ENCODE data around the gene MIB2. TPM values are rescaled to one million over a fixed set of nuclear protein-coding genes. Genes with fewer than 3 reads are reported as not detected.

The MIB2 gene
- 8.4 to 19.3 TPM (median 17.3 TPM) in 5 replicates for total RNA-seq (2022; extraction: Qiagen RNA extraction; ENCODE audit: low read depth)

DNA sequence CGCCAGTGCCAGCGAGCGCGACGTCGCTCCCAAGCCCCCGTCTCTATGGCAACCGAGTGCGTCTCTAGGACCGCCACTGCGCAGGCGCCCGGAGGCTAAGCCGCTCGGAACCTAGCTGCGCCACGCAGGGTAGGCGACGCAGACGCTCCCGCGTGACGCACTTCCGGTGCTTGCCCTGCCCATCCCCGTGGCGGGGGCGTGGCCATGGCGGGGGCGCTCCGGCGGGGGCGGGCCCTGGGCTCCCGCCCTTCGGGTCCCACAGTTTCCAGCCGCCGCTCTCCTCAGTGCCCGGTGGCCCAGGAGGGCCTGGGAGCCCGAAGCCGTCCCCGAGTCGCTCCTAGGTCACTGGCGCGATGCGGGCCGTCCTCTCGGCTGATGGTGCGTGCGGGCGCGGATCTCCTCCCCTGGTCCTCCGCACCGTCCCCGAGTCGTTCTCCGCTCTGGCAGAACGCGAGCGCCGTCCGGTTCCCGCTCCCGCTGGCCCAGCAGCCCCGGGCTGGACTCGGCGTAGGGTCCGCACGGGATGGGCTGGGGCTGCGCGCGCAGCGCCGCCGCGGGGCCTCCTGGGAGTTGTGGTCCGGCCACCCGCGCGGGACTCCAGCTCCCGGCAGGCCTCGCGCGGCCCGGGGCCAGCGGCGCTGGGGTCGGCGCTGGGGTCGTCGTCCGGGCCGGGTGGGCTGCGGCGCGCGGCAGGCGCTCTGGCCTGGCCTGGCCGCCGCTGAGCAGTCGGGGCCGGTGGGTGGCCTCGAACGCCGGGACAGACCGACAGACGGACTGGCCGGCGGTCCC, at the start of gene MIB2:
Gene MIB2, plus strand, starts transcription at position 245 of the 789 bp plus-strand sequence. CDS start 7,953 bp downstream, outside the sequence.

DNA sequence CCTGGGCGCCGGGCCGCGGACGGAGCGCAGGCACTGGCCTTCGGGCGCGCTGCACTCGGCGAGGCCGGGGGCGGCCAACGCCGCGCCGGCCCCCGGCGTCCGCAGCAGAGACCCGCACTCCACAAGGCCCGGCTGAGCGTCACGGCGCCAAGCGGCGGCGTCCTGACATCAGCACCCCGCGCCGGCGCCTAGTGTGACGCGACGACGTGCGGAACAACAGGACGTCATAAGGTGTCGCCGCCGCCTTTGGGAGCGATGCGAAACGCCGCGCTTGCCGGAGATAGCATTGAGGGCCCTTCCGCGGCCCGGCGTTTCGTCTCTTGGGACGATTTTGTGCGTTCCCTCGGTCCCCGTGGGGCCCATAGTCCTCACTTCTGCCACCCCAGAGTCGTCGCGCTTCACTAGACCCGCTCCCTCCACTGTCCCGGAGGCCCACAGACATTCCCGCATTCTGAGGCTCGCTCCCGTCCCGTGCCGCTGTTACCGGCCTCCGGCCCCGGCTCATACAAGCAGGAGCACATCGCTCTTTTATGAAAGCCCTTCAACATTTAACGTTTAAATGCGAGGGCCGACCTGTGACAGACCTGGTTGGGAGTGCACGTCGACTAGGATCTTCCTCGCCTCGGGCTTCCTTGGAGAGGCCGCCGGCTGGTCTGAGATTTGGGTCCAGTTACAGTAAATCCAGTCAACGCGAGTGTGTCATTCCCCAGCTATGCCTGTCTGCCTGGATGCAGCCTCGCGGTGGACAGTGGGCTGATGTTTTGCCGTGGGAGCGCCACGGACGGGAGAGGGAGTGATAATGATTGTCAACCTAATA, 40.4 kb upstream of the MIB2 start, which contains the start of gene SSU72:
Gene SSU72, minus strand, starts transcription at position 143 of the 817 bp plus-strand sequence. CDS start 306 bp downstream, outside the sequence.

DNA sequence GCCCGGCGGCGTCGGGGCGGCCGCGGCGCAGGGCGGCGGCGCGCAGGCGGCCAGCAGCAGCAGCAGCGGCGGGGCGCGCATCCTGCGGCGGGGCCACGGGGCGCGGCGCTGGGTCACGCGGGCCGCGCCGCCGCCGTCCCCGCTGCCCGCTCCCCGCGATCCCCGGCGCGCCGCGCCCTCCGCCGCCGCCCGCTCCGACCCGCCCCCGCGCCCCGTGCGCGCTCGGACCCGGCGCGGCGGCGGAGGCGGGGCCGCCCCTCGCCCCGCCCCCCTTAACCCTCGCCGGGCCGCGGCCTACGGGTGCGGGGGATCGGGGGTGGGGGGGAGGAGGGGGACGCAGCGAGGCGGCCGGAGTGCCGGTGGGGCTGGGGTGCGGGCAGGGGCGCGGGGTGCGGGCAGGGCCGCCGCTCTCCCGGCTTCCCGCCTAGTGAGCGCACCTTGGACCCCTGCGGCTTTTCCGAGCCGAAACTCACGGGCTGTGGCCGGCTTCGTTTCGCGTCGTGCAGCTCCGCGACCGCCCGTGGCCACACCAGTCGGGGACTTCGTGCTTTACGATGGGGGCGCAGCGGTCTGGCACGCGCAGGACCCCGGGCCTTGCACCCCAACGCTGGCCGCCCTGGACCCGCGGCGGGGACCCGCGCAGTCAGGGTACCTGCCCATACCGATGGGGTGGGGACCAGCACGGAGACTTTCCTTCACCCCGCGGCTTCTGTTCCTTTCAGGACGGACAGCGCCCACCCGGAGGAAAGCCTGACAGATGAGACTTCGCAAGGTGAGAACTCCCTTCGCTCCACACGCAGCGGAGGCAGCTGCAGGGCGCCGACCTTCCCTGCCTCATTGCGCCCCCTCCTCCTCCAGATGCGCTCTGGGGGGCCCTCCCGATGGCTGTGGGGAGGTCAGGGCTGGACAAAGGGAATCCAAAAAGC, 15.1 kb upstream of the MIB2 start, which contains the start of gene FNDC10:
Gene FNDC10, minus strand, starts transcription at position 201 of the 926 bp plus-strand sequence. Its CDS starts 120 bp downstream, at position 81.

DNA sequence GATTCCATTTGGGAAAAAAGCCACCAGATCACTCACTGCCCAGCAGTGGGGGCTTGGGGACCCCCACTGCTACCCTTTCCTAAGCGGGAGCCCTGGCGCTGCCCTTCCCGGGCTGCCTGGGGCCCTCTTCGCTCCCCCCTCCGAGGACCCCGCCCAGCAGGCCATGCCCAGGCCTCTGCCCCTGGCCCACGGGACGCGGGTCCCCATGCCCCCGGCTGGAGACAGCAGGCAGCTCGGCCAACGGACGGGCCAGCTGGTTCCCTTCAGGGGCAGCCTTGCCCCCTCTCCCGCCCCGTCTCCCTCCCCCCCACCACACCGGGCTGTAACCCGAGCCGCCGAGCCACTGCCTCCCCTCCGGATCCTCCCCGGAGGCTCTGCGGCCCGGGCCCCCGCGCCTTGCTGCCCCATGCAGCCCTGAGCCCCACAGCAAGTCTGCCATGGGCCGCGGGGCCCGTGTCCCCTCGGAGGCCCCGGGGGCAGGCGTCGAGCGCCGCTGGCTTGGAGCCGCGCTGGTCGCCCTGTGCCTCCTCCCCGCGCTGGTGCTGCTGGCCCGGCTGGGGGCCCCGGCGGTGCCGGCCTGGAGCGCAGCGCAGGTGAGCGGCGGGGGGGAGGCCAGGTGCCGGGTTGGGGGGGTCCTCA, 16.6 kb downstream of the MIB2 start, which contains the start of gene MMP23B:
Gene MMP23B, plus strand, starts transcription at position 392 of the 639 bp plus-strand sequence. Its CDS starts 46 bp downstream, at position 438.

GRCh38 chr1:1658583-1659549, 43.6 kb downstream of the MIB2 start, which contains the start of gene CDK11B:
Gene CDK11B (minus strand): TSS chr1:1659004. CDS start chr1:1657485, 1,519 bp downstream.

Other genes starting within 250 kb of the MIB2 start
- 110 to 188 TPM (median 169 TPM) in 5 replicates for gene AURKAIP1, start 240.3 kb upstream of the MIB2 start, total RNA-seq (2022; extraction: Qiagen RNA extraction; ENCODE audit: low read depth)
- 43.5 to 57.6 TPM (median 53.1 TPM) in 5 replicates for gene CCNL2, start 216.2 kb upstream of the MIB2 start, total RNA-seq (2022; extraction: Qiagen RNA extraction; ENCODE audit: low read depth)
- gene MRPL20, start 208.2 kb upstream of the MIB2 start, total RNA-seq (2022; extraction: Qiagen RNA extraction; ENCODE audit: low read depth): 128 to 156 TPM (median 134 TPM) in 5 replicates
- 0.06 TPM in 1 of 5 replicates, not detected in the others for gene ANKRD65, start 194.2 kb upstream of the MIB2 start, total RNA-seq (2022; extraction: Qiagen RNA extraction; ENCODE audit: low read depth)
- gene VWA1, start 179.8 kb upstream of the MIB2 start, total RNA-seq (2022; extraction: Qiagen RNA extraction; ENCODE audit: low read depth): 4.4 to 16.3 TPM (median 14.5 TPM) in 5 replicates
- not detected in 5 replicates for gene ATAD3C, start 165.8 kb upstream of the MIB2 start, total RNA-seq (2022; extraction: Qiagen RNA extraction; ENCODE audit: low read depth)
- gene ATAD3B, start 143.7 kb upstream of the MIB2 start, total RNA-seq (2022; extraction: Qiagen RNA extraction; ENCODE audit: low read depth): 1.4 to 3.9 TPM (median 2.9 TPM) in 5 replicates
- gene ATAD3A, start 103.3 kb upstream of the MIB2 start, total RNA-seq (2022; extraction: Qiagen RNA extraction; ENCODE audit: low read depth): 28.5 to 39.6 TPM (median 37.7 TPM) in 5 replicates
- gene TMEM240, start 74.9 kb upstream of the MIB2 start, total RNA-seq (2022; extraction: Qiagen RNA extraction; ENCODE audit: low read depth): 0.39 to 0.81 TPM (median 0.44 TPM) in 4 of 5 replicates, not detected in the other
- gene SSU72, start 40.6 kb upstream of the MIB2 start, total RNA-seq (2022; extraction: Qiagen RNA extraction; ENCODE audit: low read depth): 84.7 to 113 TPM (median 104 TPM) in 5 replicates
- gene FNDC10, start 15.4 kb upstream of the MIB2 start, total RNA-seq (2022; extraction: Qiagen RNA extraction; ENCODE audit: low read depth): 5.4 to 8.5 TPM (median 8.1 TPM) in 5 replicates
- gene MMP23B, start 16.7 kb downstream of the MIB2 start, total RNA-seq (2022; extraction: Qiagen RNA extraction; ENCODE audit: low read depth): 0.51 to 0.88 TPM (median 0.54 TPM) in 5 replicates
- 23.7 to 26.4 TPM (median 23.8 TPM) in 5 replicates for gene CDK11B, start 43.5 kb downstream of the MIB2 start, total RNA-seq (2022; extraction: Qiagen RNA extraction; ENCODE audit: low read depth)
- 9.1 to 12.8 TPM (median 12.1 TPM) in 5 replicates for gene SLC35E2B, start 77.3 kb downstream of the MIB2 start, total RNA-seq (2022; extraction: Qiagen RNA extraction; ENCODE audit: low read depth)
- 19.1 to 25.9 TPM (median 23.5 TPM) in 5 replicates for gene CDK11A, start 108.9 kb downstream of the MIB2 start, total RNA-seq (2022; extraction: Qiagen RNA extraction; ENCODE audit: low read depth)
- 27.9 to 40.6 TPM (median 35.7 TPM) in 5 replicates for gene NADK, start 163.0 kb downstream of the MIB2 start, total RNA-seq (2022; extraction: Qiagen RNA extraction; ENCODE audit: low read depth)

Data from A549 treated with GW870086 at 1 μM for 4 hours (cell line).